Pancreas (tissue), 10 donors: ENCODE results near the gene ZNF695. TPM values are rescaled to one million over a fixed set of nuclear protein-coding genes. Genes with fewer than 3 reads are reported as not detected.

Experiments used
- ATAC-seq, 4 donors: fragments of 200-7000 bp; cut with Tn5 transposase; one replicate each; pipeline versions ENCODE4 v1.8.0 to v1.9.1; 2020; ENCODE audit warnings: mild to moderate bottlenecking in 4 of 4, moderate library complexity in 4 of 4
- DNase-seq, 6 donors: peaks; one replicate each; pipeline ENCODE4 v3.0.0-alpha.2; 2020
- FAIRE-seq: peaks from 2 replicates; lab custom pipeline; 2012; peaks lifted over from hg19 to GRCh38; lab: Jason Lieb, UNC
- H3K27ac ChIP-seq, 4 donors: fragments of 200-600 bp; sonication (generic); 1 replicate in 3 of 4; 2 replicates in 1 of 4; pipeline versions ENCODE4 v1.5.0 to v1.8.0; 2020
- H3K27me3 ChIP-seq, 4 donors: fragments of 200-600 bp; one replicate each; pipeline ENCODE4 v1.8.0; 2021
- H3K36me3 ChIP-seq, 3 donors: fragments of 200-600 bp; sonication (generic) in 1 of 3; one replicate each; pipeline versions ENCODE4 v1.5.0 to v1.8.0; 2020 to 2021
- H3K4me1 ChIP-seq, 3 donors: fragments of 200-600 bp; one replicate each; pipeline ENCODE4 v1.8.0; 2021
- H3K4me3 ChIP-seq, 4 donors: fragments of 200-600 bp; sonication (generic) in 2 of 4; one replicate each; pipeline versions ENCODE4 v1.5.0 to v1.8.0; 2020 to 2021
- H3K9me3 ChIP-seq, 4 donors: fragments of 200-600 bp; one replicate each; pipeline ENCODE4 v1.8.0; 2021
- WGBS, 2 donors: extraction: QIAGEN DNeasy Blood & Tissue Kit; methylation state at CpG; one replicate each; pipeline ENCODE4 v1.1.7; 2013; 5-methylcytosine and 5-hydroxymethylcytosine counted together
- intact Hi-C, 3 donors: fragments of 100-400 bp; cut with DNase I; formaldehyde crosslinking; loops; one replicate each; pipeline versions ENCODE4 v1.11.1 to v1.14.2; 2022
- polyA plus RNA-seq, 2 donors: library from polyadenylated mRNA; stranded (reverse); fragments of 200-250 nt; gene quantifications; one replicate each; pipeline ENCODE4 v1.2.3, GENCODE V29; 2013
- total RNA-seq, 6 donors: library from RNA; stranded (reverse); fragmentation: NEBNext Ultra II Directional in 4 of 6; extraction: Animal tissue kit (Norgen Biotek cat#: 25700) in 4 of 6; gene quantifications; one replicate each; pipeline versions ENCODE4 v1.2.1 to v1.2.4, GENCODE V29; 2021 to 2023
- TF ChIP-seq, protein P1 (sequence below), 4 donors: fragments of 200-600 bp; sonication (generic) in 3 of 4; IDR thresholded peaks; one replicate each; pipeline versions ENCODE4 v1.5.0 to v1.8.0; 2021; ENCODE audit warnings: antibody characterized with exemption in 4 of 4
- donor health status: healthy with polysubstance abuse.
- donor health status: DM: no; HTN: no; CAD: no; lungs with moderate emphysema.
- donor health status: DM: no; HTN: no; CAD: no.
- donor health status: control.
- donor health status: control.
- donor health status: Bipolar disorder and iron deficiency.
- donor health status: DM: yes; HTN: yes; CAD: no.
- donor health status: DM: no; HTN: no; CAD: no.
- donor health status: DM: no; HTN: no; CAD: no.
- donor health status: DM: yes; HTN: yes; CAD: no.

ZNF695 gene
- total and polyA plus RNA-seq, 8 donors = 0.06 to 0.62 (median 0.06) TPM; not detected in 5

DNA sequence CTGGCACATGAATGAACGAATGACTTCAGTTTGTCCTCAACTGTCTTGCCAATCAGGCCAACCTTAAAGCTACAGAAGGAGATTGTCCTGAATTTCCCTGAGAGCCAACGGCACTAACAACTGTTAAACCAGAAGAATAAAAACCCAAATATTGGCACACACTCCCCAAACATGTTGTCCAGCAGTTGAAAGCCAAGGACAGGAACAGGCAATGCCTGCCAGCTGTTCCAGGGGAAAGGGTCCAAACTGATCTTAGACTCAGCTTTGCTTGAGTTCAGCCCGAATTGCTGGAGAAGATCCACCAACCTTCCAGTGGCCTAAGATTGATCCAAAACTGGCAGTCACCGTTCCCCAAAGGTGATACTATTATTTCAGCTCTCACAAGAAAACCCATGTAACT, 53.7 kb downstream of the ZNF695 start:
- intact Hi-C loops = no loop called here
- DNase-seq = no peak
- 44 to 58% methylated on average over 4 of the region's 4 CpGs for WGBS, 2 donors
- peak in 1 of 4 donors; percentile 43 for ATAC-seq
- H3K27me3 ChIP-seq = no peaks in the 10 kb centered on the region
- TF ChIP-seq, protein P1, sequence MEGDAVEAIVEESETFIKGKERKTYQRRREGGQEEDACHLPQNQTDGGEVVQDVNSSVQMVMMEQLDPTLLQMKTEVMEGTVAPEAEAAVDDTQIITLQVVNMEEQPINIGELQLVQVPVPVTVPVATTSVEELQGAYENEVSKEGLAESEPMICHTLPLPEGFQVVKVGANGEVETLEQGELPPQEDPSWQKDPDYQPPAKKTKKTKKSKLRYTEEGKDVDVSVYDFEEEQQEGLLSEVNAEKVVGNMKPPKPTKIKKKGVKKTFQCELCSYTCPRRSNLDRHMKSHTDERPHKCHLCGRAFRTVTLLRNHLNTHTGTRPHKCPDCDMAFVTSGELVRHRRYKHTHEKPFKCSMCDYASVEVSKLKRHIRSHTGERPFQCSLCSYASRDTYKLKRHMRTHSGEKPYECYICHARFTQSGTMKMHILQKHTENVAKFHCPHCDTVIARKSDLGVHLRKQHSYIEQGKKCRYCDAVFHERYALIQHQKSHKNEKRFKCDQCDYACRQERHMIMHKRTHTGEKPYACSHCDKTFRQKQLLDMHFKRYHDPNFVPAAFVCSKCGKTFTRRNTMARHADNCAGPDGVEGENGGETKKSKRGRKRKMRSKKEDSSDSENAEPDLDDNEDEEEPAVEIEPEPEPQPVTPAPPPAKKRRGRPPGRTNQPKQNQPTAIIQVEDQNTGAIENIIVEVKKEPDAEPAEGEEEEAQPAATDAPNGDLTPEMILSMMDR (IDR thresholded peaks at IDR 0.05) = no peak
- no peaks in the 10 kb centered on the region for H3K9me3 ChIP-seq
- H3K4me3 ChIP-seq = no peak overlapping the region
- no peak for FAIRE-seq
- H3K27ac ChIP-seq = no peak overlapping the region
- no peaks in the 10 kb centered on the region for H3K36me3 ChIP-seq
- no peaks in the 10 kb centered on the region for H3K4me1 ChIP-seq

DNA sequence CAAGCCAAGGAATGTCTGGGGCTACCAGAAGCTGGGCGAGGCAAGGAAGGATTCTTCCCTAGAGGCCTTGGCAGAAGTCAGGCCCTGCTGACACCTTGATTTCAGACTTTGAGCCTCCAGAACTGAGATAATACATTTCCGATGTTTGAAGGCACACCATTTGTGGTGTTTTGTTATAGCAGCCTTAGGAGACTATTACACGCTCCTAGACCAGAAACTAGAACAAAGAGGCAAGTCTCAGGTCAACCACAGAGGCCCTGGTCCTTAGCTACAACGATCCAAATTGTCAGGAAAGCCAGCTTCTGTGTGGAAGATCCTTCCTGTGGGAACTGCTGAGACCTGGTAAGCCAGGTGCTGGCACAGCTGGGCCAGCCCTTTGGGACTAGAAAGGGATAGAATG, 56.4 kb downstream of the ZNF695 start:
- no peaks in the 10 kb centered on the region for H3K36me3 ChIP-seq
- H3K9me3 ChIP-seq = no peaks in the 10 kb centered on the region
- ATAC-seq (no peak), FAIRE-seq (no peak), DNase-seq (no peak)
- H3K27me3 ChIP-seq = no peaks in the 10 kb centered on the region
- TF ChIP-seq, protein P1 (IDR thresholded peaks at IDR 0.05) = no peak
- no peak overlapping the region for H3K4me3 ChIP-seq
- intact Hi-C loops = no loop called here
- H3K4me1 ChIP-seq = no peaks in the 10 kb centered on the region
- WGBS, 2 donors = 81 to 92% methylated on average over 4 of the region's 4 CpGs
- no peak overlapping the region for H3K27ac ChIP-seq

DNA sequence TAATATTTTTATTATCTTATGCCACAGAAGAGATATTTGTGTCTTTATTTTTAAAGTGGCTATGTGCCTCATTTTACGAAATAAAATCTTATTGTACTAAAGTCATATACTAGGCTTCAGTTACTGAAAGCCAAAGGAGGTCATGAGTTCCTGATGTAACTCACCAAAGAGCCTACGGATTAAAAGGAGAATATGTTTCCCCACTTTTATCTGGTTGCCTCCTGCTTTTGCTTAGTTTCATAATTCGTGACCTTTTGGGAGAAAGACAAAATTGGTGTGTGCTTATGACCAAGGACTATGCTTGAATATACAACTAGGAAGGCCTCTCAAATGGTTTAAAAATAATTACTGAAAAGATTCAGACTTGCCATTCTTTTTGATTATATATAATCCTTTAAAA, 57.9 kb downstream of the ZNF695 start:
- Histone ChIP-seq H3K36me3 (no peaks in the 10 kb centered on the region), H3K27ac (no peak overlapping the region), H3K4me1 (no peaks in the 10 kb centered on the region), H3K9me3 (no peaks in the 10 kb centered on the region), H3K4me3 (no peak overlapping the region), H3K27me3 (no peaks in the 10 kb centered on the region)
- DNase-seq (no peak), ATAC-seq (no peak), FAIRE-seq (no peak)
- intact Hi-C loops = no loop called here
- TF ChIP-seq, protein P1 (IDR thresholded peaks at IDR 0.05) = no peak
- WGBS, 2 donors = 79 to 88% methylated on average over 3 of the region's 3 CpGs

DNA sequence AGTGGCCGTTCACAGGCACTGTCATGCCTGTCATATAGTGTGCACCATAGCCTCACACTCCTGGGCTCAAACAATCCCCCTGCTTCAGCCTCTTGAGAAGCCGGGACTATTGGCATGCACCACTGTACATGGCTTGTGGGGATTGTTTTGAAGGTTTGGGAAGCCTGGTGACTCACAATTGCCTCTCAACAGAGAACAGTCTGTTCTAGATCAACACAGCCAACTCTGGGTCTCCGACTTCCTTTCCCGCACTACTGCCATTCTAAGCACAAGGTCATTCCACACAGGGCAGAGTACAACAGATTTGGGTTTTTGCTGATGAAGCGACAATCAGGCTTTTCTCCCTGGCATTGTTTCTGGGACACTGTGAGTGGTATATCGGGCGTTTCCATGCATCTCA, 60.6 kb downstream of the ZNF695 start:
- FAIRE-seq (no peak), ATAC-seq (peak in 3 of 4 donors; percentile 23 to 58 (median 43)), DNase-seq (peak in 1 of 6 donors; percentile 21)
- WGBS, 2 donors = 65 to 79% methylated on average over 7 of the region's 7 CpGs
- Histone ChIP-seq H3K27me3 (no peaks in the 10 kb centered on the region), H3K27ac (no peak overlapping the region), H3K4me1 (no peaks in the 10 kb centered on the region), H3K9me3 (no peaks in the 10 kb centered on the region), H3K36me3 (no peaks in the 10 kb centered on the region), H3K4me3 (no peak overlapping the region)
- TF ChIP-seq, protein P1 (IDR thresholded peaks at IDR 0.05) = no peak
- intact Hi-C loops = no loop called here

DNA sequence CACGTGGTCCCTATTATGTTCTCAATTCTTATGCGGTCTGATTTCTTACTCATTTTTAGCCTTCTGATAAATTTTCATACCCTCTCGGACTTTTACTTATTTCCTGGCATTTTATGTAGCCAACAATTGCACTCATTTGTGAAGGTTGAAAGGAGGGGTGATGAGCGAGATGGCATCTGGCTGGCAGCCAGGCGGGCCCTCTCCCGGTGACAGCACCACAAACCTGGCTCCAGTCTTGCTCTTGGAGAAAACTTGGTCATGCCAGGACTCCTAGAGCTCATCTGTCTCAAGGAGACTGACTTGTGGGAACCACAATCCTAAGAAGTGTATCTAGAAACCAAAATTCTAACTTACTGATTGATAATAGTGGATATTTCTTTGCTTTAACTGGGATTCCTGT, 61.5 kb downstream of the ZNF695 start:
- no peaks in the 10 kb centered on the region for H3K4me1 ChIP-seq
- H3K27me3 ChIP-seq = no peaks in the 10 kb centered on the region
- H3K4me3 ChIP-seq = no peak overlapping the region
- TF ChIP-seq, protein P1 (IDR thresholded peaks at IDR 0.05) = no peak
- no peaks in the 10 kb centered on the region for H3K9me3 ChIP-seq
- no peak for ATAC-seq
- intact Hi-C loops = no loop called here
- H3K27ac ChIP-seq = no peak overlapping the region
- no peaks in the 10 kb centered on the region for H3K36me3 ChIP-seq
- no peak for DNase-seq
- no peak for FAIRE-seq
- 79 to 83% methylated on average over 6 of the region's 6 CpGs for WGBS, 2 donors

Other genes with a start within 250 kb of the ZNF695 start
- gene AHCTF1, start 76.1 kb downstream of the ZNF695 start, total RNA-seq = 10 to 100 TPM; 11.1 to 14.6 (median 11.7) TPM
- 1 to 10 TPM; 4.8 to 7.4 TPM for gene AHCTF1, start 76.1 kb downstream of the ZNF695 start, polyA plus RNA-seq
- gene ZNF670, start 70.8 kb upstream of the ZNF695 start, total RNA-seq = 1 to 10 TPM in 5 of 6 donors, under 1 TPM in 1; 0.74 to 2.3 (median 1.2) TPM
- 1 to 10 TPM in 1 of 2 donors, under 1 TPM in 1; 0.87 to 1.2 TPM for gene ZNF670, start 70.8 kb upstream of the ZNF695 start, polyA plus RNA-seq
- 1 to 10 TPM; 2.4 to 5.1 (median 3.4) TPM for gene ZNF669, start 96.3 kb upstream of the ZNF695 start, total RNA-seq
- gene ZNF669, start 96.3 kb upstream of the ZNF695 start, polyA plus RNA-seq = 1 to 10 TPM; 1.7 to 3.1 TPM
- gene ZNF124, start 164.0 kb upstream of the ZNF695 start, total RNA-seq = 10 to 100 TPM in 5 of 6 donors, 1 to 10 TPM in 1; 9.4 to 33.3 (median 18.3) TPM
- 1 to 10 TPM; 1.1 to 2.7 TPM for gene ZNF124, start 164.0 kb upstream of the ZNF695 start, polyA plus RNA-seq
- not detected for gene VN1R5, start 248.0 kb upstream of the ZNF695 start, total RNA-seq
- not detected for gene VN1R5, start 248.0 kb upstream of the ZNF695 start, polyA plus RNA-seq